ENCODE data around the gene FAM222A. TPM values are rescaled to one million over a fixed set of nuclear protein-coding genes. Genes with fewer than 3 reads are reported as not detected.
A peak's percentile ranks its signal among the peaks of the same experiment; 100 is the strongest.

FAM222A gene
- total RNA-seq = 1 to 10 TPM in 2 of 4 donors, under 1 TPM in 2; 0.54 to 3.7 (median 0.92) TPM

DNA sequence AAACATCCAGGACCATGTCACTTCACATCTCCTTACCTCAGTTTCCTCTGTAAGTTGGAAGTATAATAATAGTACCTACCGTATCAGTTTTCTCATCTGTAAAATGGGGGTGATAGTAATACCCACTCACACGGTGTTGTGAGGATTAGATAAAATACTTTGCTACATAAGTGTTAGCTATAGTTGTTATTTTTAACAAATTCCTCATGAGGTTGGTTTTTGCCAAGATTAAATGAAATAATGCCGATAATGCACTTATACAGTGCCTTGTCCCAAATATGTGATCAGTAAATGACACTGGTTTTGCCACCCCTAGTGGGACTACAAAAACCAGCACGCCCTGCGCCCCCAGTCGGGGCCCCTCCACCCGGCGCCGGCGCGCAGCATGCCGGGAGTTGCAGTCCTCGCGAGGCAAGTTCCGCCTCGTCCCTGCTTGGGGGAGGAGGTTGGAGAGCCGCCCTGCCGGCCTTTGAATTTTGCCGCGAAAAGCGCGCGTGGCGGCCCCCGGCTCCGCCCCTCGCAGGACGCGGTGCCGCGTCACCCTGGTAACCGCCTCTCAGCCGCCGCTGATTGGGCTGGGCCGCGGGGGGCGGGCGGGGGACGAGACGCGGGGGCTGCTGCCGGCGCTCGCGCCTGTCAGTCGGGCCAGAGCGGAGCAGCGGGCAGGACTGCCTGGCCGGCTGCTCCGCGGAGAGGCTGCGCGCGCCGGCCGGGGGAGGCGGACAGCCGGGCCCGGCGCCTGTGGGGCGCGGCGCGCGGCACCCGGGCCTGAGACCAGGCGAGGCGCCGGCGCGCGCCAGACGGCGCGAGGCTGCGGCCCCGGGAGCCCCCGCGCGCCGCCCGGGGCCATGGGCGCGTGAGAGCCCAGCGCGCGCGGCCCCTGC lies at the start of gene FAM222A:
FAM222A (plus strand) TSS at position 639 of the 884 bp plus-strand sequence. CDS start 30,322 bp downstream, outside the sequence.
- Histone ChIP-seq H3K4me3 (peak within 1 kb of the TSS; percentile 26 to 77), H3K9me3 (no peaks in the 10 kb centered on the region), H3K4me1 (peaks cover 0 to 55% (median 16%) of the 10 kb centered on the region in 3 donors), H3K27ac (peak within 1 kb of the TSS in 3 of 4 donors; percentile 74 to 80 (median 79)), H3K27me3 (peaks cover 79% of the 10 kb centered on the region), H3K36me3 (no peaks in the 10 kb centered on the region)
- 8 to 22% methylated on average over 3 to 4 of the region's 88 CpGs for WGBS, 2 donors (ENCODE audit: low coverage in 1 of 2)
- TF ChIP-seq, protein P1, sequence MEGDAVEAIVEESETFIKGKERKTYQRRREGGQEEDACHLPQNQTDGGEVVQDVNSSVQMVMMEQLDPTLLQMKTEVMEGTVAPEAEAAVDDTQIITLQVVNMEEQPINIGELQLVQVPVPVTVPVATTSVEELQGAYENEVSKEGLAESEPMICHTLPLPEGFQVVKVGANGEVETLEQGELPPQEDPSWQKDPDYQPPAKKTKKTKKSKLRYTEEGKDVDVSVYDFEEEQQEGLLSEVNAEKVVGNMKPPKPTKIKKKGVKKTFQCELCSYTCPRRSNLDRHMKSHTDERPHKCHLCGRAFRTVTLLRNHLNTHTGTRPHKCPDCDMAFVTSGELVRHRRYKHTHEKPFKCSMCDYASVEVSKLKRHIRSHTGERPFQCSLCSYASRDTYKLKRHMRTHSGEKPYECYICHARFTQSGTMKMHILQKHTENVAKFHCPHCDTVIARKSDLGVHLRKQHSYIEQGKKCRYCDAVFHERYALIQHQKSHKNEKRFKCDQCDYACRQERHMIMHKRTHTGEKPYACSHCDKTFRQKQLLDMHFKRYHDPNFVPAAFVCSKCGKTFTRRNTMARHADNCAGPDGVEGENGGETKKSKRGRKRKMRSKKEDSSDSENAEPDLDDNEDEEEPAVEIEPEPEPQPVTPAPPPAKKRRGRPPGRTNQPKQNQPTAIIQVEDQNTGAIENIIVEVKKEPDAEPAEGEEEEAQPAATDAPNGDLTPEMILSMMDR (IDR thresholded peaks at IDR 0.05) = peak in 3 of 4 experiments; percentile 28 to 51 (median 50)
- TF ChIP-seq POLR2AphosphoS5 (IDR thresholded peaks at IDR 0.05) (peak; percentile 45), POLR2A (IDR thresholded peaks at IDR 0.05) (peak; percentile 53 to 79), EP300 (IDR thresholded peaks at IDR 0.05) (no peak)
- ATAC-seq = peak; percentile 96

DNA sequence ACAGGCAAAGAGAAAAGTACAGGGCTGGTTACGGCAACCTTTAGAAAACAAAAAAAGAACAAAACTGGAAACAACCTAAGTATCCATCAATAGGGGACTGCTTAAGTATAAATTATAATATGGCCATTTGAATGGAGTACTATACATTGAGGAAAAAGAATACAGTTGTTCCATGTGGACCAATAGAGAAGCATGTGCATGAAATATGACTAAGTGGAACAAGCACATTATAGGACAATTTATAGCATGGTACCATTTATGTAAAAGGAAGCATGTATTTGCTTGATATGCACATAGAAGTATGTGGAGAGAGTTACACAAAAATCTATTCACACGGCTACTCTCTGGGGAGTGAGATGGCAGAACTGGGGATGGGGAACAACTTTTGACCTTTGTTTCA lies 49.2 kb upstream of the FAM222A start:
- Histone ChIP-seq H3K27ac (no peak overlapping the region), H3K9me3 (no peaks in the 10 kb centered on the region), H3K4me1 (no peaks in the 10 kb centered on the region), H3K4me3 (no peak overlapping the region), H3K27me3 (peaks cover 36% of the 10 kb centered on the region), H3K36me3 (no peaks in the 10 kb centered on the region)
- no peak for ATAC-seq
- WGBS, 2 donors (ENCODE audit: low coverage in 1 of 2) = 67 to 70% methylated on average over 1 to 2 of the region's 2 CpGs
- no peak for TF ChIP-seq POLR2A (IDR thresholded peaks at IDR 0.05)
- TF ChIP-seq EP300 (IDR thresholded peaks at IDR 0.05) = no peak
- TF ChIP-seq POLR2AphosphoS5 (IDR thresholded peaks at IDR 0.05) = no peak
- TF ChIP-seq, protein P1 (IDR thresholded peaks at IDR 0.05) = no peak

DNA sequence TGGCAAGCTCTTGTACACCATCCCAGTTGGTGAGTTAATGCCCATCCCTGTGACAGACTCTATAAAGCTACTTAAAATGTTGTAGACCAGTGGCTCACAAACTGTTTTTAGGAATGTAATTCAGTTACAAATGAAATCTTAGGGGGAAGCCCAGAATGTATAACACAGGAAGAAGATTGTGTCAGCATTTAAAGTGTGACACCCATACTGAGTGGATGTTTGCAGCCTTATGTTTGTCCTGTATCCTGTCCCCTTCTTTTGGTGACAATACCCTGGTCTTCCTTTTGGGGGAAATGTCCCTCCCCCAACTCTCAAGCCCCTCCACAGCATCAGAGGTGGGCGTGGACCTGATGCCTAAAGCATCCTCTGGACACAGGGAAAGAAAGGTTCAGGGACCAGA lies 47.6 kb upstream of the FAM222A start:
- no peak overlapping the region for H3K27ac ChIP-seq
- ATAC-seq = no peak
- no peaks in the 10 kb centered on the region for H3K36me3 ChIP-seq
- H3K4me1 ChIP-seq = no peaks in the 10 kb centered on the region
- H3K27me3 ChIP-seq = peaks cover 53% of the 10 kb centered on the region
- no peaks in the 10 kb centered on the region for H3K9me3 ChIP-seq
- 44 to 57% methylated on average over 1 of the region's 1 CpG for WGBS, 2 donors (ENCODE audit: low coverage in 1 of 2)
- TF ChIP-seq POLR2AphosphoS5 (IDR thresholded peaks at IDR 0.05) = no peak
- no peak for TF ChIP-seq POLR2A (IDR thresholded peaks at IDR 0.05)
- TF ChIP-seq, protein P1 (IDR thresholded peaks at IDR 0.05) = no peak
- H3K4me3 ChIP-seq = no peak overlapping the region

DNA sequence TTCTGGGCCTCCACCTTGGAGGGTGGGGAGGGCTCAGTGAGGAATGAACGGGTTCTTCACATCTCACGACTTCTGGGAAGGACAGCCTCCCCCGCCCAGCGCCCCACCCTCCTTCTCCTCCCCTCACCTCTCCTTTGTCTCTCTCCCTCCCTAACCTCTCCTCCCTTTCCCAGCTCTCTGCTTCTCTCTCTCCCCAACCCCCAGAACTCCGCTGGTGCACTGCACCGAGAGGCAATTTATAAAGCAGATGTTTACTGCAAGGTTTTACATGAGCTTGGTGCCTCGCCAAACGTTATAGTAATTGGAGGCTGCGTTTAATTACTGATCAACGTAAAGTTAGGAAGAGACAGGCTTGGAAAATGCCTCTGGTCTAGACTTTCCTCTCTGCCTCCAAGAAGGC lies 42.9 kb upstream of the FAM222A start:
- 16 to 31% methylated on average over 5 to 6 of the region's 10 CpGs for WGBS, 2 donors (ENCODE audit: low coverage in 1 of 2)
- no peak for TF ChIP-seq POLR2AphosphoS5 (IDR thresholded peaks at IDR 0.05)
- no peak for TF ChIP-seq EP300 (IDR thresholded peaks at IDR 0.05)
- TF ChIP-seq, protein P1 (IDR thresholded peaks at IDR 0.05) = no peak
- no peak for TF ChIP-seq POLR2A (IDR thresholded peaks at IDR 0.05)
- H3K27ac ChIP-seq = no peak overlapping the region
- peaks cover 57% of the 10 kb centered on the region for H3K27me3 ChIP-seq
- no peak for ATAC-seq
- H3K36me3 ChIP-seq = no peaks in the 10 kb centered on the region
- H3K9me3 ChIP-seq = peaks cover 0 to 7% (median 0%) of the 10 kb centered on the region in 3 donors
- H3K4me3 ChIP-seq = no peak overlapping the region
- no peaks in the 10 kb centered on the region for H3K4me1 ChIP-seq

Measured in gastroesophageal sphincter (tissue), 4 donors.